Measurements from ENCODE around the gene RASSF8.

GRCh38 chr12:26047401-26048226 is 89.1 kb downstream of the RASSF8 start:
- TF ChIP-seq, protein P1, sequence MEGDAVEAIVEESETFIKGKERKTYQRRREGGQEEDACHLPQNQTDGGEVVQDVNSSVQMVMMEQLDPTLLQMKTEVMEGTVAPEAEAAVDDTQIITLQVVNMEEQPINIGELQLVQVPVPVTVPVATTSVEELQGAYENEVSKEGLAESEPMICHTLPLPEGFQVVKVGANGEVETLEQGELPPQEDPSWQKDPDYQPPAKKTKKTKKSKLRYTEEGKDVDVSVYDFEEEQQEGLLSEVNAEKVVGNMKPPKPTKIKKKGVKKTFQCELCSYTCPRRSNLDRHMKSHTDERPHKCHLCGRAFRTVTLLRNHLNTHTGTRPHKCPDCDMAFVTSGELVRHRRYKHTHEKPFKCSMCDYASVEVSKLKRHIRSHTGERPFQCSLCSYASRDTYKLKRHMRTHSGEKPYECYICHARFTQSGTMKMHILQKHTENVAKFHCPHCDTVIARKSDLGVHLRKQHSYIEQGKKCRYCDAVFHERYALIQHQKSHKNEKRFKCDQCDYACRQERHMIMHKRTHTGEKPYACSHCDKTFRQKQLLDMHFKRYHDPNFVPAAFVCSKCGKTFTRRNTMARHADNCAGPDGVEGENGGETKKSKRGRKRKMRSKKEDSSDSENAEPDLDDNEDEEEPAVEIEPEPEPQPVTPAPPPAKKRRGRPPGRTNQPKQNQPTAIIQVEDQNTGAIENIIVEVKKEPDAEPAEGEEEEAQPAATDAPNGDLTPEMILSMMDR (IDR thresholded peaks at IDR 0.05; ENCODE audit: insufficient read depth, low read depth, low read length) = no peak
- TF ChIP-seq EZH2 (IDR thresholded peaks at IDR 0.05; ENCODE audit: insufficient read depth, low read length) = no peak
